ENCODE measurements around the gene MPG. TPM values are rescaled to one million over a fixed set of nuclear protein-coding genes. Genes with fewer than 3 reads are reported as not detected.

MPG gene
- total and polyA plus RNA-seq, 2 of the 8 experiments (the other 6 are each of a cell fraction or from before 2014, with no cell fraction given): 37.6 to 83.7 TPM

DNA sequence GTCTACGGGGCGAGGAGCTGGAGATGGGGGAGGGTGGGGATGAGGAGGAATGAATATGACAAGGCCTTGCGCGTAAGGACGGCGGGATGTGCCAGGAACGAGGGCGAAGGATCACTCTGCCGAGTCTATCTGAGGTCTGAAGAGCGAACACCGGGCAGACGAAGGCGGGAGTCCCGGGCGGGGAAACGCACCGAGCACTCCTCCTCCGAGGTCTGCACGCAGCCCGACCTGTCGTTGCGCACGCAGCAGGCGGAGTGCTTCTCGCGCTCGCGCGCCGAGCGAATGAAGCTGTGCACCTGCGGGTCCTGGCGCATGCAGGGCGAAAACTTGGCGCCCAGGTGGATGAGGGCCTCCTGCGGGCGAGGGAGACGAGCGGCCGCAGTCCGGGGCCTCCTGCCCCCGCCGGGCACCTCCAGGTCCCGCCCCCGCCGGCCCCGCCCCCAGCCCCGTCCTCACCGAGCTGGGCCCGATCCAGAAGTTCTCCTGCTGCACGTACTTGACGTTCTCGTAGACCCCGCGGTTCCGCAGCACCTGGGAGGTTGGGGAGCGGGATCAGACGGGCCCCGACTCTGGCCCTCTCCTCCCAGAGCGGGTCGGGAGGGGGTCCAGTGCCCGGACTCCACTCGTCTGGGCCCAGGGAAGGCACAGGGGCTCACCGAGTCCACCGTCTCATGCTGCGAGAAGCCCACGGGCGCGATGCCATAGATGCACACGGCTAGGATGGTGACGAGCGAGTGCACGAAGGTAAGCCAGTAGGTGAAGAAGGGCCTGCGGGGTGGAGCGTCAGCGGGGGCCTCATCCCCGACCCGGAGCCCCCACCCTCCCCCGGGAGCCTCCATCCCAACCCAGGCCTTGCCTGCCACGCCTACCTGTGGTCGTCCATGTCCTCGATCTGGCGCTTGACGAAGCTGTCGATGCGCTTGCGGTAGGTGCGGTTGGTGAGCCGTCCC is 16.8 kb upstream of the MPG start:
- Histone ChIP-seq H3K27me3 (replicated peaks in 1 of 4; ENCODE audit: control insufficient read depth in 3 of 4, extremely low read depth in 1 of 4, insufficient read depth in 3 of 4, low read length in 3 of 4) (no peaks in the 10 kb centered on the region), H4K91ac (replicated peaks; ENCODE audit: insufficient read length, low read length) (no peak overlapping the region), H3K9me3 (ENCODE audit: insufficient read depth in 2 of 2, low read depth in 1 of 2, low read length in 1 of 2) (no peaks in the 10 kb centered on the region), H3K4me2 (ENCODE audit: insufficient read depth in 1 of 2, low read depth in 2 of 2, low read length in 2 of 2) (no peak overlapping the region), H4K8ac (ENCODE audit: extremely low read depth, insufficient read depth, low read length) (peak overlapping the region; percentile 57; the same call in 1 of the 2 replicates), H4K5ac (ENCODE audit: insufficient read length, low read depth, low read length) (no peak overlapping the region), H3K56ac (replicated peaks; ENCODE audit: insufficient read length, low read depth, low read length) (no peak overlapping the region), H3K4ac (replicated peaks; ENCODE audit: insufficient read length, low read depth, low read length) (no peak overlapping the region), H2BK12ac (ENCODE audit: low read depth, low read length) (no peak overlapping the region), H3K9ac (replicated peaks in 1 of 4; ENCODE audit: extremely low read depth in 1 of 4, low read depth in 3 of 4, low read length in 3 of 4) (no peak overlapping the region), H3K23me2 (ENCODE audit: low read depth, low read length) (no peaks in the 10 kb centered on the region), H2BK20ac (ENCODE audit: low read length) (no peak overlapping the region), H3K23ac (ENCODE audit: insufficient read length) (no peak overlapping the region), H2AFZ (ENCODE audit: low read length) (no peak overlapping the region), H3K79me2 (ENCODE audit: control insufficient read depth in 1 of 2, insufficient read depth in 2 of 2, low read length in 2 of 2) (no peaks in the 10 kb centered on the region), H3K14ac (ENCODE audit: insufficient read length) (no peak overlapping the region), H2BK15ac (ENCODE audit: low read length) (no peak overlapping the region), H2BK5ac (ENCODE audit: low read depth, low read length) (no peak overlapping the region), H2AK5ac (ENCODE audit: low read depth, low read length) (no peak overlapping the region), H3K36me3 (ENCODE audit: control insufficient read depth in 2 of 4, insufficient read depth in 4 of 4, low read length in 3 of 4) (peaks cover 19 to 41% (median 34%) of the 10 kb centered on the region in 4 experiments), H3K79me1 (ENCODE audit: low read depth, low read length) (no peaks in the 10 kb centered on the region), H3K4me3 (ENCODE audit: extremely low read depth in 1 of 4, insufficient read depth in 2 of 4, low read depth in 3 of 4, low read length in 4 of 4) (no peak overlapping the region), H3K27ac (ENCODE audit: low read depth, low read length) (no peak overlapping the region), H3K18ac (ENCODE audit: extremely low read depth, low read length) (no peak overlapping the region), H3K4me1 (replicated peaks in 1 of 4; ENCODE audit: control insufficient read depth in 3 of 4, insufficient read depth in 4 of 4, low read length in 3 of 4) (no peaks in the 10 kb centered on the region; a peak in 3 of 7 replicates), H2BK120ac (replicated peaks; ENCODE audit: low read depth, low read length) (no peak overlapping the region), H4K20me1 (replicated peaks in 1 of 2; ENCODE audit: control insufficient read depth in 1 of 2, insufficient read depth in 2 of 2, low read length in 2 of 2) (peaks cover 11 to 24% of the 10 kb centered on the region in 2 experiments)
- WGBS, 2 experiments (ENCODE audit: extremely low coverage in 1 of 2, insufficient coverage in 1 of 2, insufficient read length in 1 of 2, insufficient replicate concordance in 2 of 2, low coverage in 1 of 2, low lambda C conversion rate in 2 of 2, missing lambda C conversion rate in 1 of 2): 93% methylated on average over 32 of the region's 89 CpGs; no CpG with 5 or more reads in 1 of the 2 experiments
- DNase-seq (ENCODE audit: low read depth in 1 of 2, low spot score in 2 of 2) (no peak), FAIRE-seq (no peak)
- no peak for TF ChIP-seq YY1 (IDR thresholded peaks at IDR 0.05; ENCODE audit: low read depth, low read length)
- TF ChIP-seq TEAD4 (IDR thresholded peaks at IDR 0.05; ENCODE audit: low read depth, low read length): no peak
- TF ChIP-seq, protein P1, sequence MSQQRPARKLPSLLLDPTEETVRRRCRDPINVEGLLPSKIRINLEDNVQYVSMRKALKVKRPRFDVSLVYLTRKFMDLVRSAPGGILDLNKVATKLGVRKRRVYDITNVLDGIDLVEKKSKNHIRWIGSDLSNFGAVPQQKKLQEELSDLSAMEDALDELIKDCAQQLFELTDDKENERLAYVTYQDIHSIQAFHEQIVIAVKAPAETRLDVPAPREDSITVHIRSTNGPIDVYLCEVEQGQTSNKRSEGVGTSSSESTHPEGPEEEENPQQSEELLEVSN (IDR thresholded peaks at IDR 0.05): no peak
- no peak for TF ChIP-seq TBP (IDR thresholded peaks at IDR 0.05; ENCODE audit: low read depth, low read length)
- no peak for TF ChIP-seq RXRA (IDR thresholded peaks at IDR 0.05; ENCODE audit: insufficient read depth, low read depth, low read length)
- TF ChIP-seq PHF8 (conservative IDR thresholded peaks at IDR 0.05; ENCODE audit: low read depth, low read length): no peak
- no peak for TF ChIP-seq POLR2AphosphoS5 (IDR thresholded peaks at IDR 0.05; ENCODE audit: low read depth, low read length)
- TF ChIP-seq SP4 (IDR thresholded peaks at IDR 0.05; ENCODE audit: low read length): no peak
- TF ChIP-seq SAP30 (IDR thresholded peaks at IDR 0.05; ENCODE audit: insufficient read depth, insufficient replicate concordance, low read length): no peak
- TF ChIP-seq EP300 (IDR thresholded peaks at IDR 0.05; ENCODE audit: borderline replicate concordance in 1 of 2, low read depth in 2 of 2, low read length in 2 of 2): no peak
- no peak for TF ChIP-seq HDAC6 (IDR thresholded peaks at IDR 0.05; ENCODE audit: low read depth, low read length)
- CTCF ChIA-PET (ENCODE audit: partially characterized antibody): interaction anchor here (21.2 kb wide), 1 partner anchor 25 kb away, joined by 856 read pairs; the partner anchor contains the start of gene MPG
- POLR2A ChIA-PET (ENCODE audit: partially characterized antibody): interaction anchor here (0.8 to 16.6 kb wide), 8 partner anchors 8 to 58 kb away, joined by 3 to 153 read pairs (median 4); partner anchors contain the start of genes POLR3K, RHBDF1 and SNRNP25

Data from H1 (cell line).